Activated T-cell treated with anti-CD3 and anti-CD28 coated beads, Interleukin-2, amount 50 U/mL, for 48 hours (primary cell): ENCODE measurements around the gene GSS.
"Not testable (repeated sequence)": the region's sequence is repeated elsewhere in the genome, so short reads cannot be mapped to it uniquely, and the experiment has no call there.

Source experiments
- DNase-seq, 2 experiments: peaks; one replicate each; pipeline ENCODE4 v3.0.0-alpha.2; 2020

GSS gene

GRCh38 chr20:34943808-34944567 lies 11.6 kb downstream of the GSS start:
- no peak for DNase-seq

GRCh38 chr20:34942301-34942700 lies 13.3 kb downstream of the GSS start:
- DNase-seq = no peak

DNA sequence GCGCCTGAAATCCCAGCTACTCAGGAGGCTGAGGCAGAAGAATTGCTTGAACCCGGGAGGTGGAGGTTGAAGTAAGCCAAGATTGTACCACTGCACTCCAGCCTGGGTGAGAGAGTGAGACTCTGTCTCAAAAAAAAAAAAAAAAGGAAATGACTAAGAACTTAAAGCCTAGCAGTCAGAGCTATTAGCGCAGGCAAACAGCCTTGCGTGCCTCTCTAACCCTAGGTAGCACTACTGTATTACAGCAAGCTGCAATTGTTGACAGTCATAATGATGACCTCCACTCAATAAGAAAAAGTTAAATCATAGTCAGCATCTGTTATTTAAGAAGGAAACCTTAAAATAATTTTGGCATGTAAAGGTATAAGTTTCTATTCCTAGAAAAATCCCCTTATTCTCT lies 14.4 kb downstream of the GSS start:
- DNase-seq = no peak

GRCh38 chr20:34940081-34940481 lies 15.5 kb downstream of the GSS start:
- DNase-seq = no peak

- DNase-seq = no peak
Observed at GRCh38 chr20:34938466-34939163, 17.0 kb downstream of the GSS start.

GRCh38 chr20:34931771-34932170 lies 23.8 kb downstream of the GSS start:
- DNase-seq = no peak

DNA sequence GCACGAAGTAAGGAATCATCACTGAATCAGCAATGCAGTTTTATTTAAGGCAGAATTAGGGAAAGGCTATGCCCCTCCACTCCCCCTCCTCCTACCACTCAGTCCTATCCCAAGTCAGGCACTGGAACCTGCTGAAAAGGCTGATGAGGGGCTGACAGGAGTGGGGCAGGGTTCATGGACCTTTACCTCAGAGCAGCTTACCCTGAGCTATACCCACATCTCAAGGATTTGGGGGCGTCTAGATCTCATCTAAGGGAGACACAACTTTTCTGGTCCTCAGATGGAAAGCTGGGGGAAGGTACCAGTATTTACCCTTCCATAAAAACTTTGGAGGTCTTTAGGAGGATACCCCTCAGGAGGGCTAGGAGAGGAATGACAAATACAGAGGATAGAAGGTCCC lies 27.2 kb downstream of the GSS start:
- DNase-seq = no peak

DNA sequence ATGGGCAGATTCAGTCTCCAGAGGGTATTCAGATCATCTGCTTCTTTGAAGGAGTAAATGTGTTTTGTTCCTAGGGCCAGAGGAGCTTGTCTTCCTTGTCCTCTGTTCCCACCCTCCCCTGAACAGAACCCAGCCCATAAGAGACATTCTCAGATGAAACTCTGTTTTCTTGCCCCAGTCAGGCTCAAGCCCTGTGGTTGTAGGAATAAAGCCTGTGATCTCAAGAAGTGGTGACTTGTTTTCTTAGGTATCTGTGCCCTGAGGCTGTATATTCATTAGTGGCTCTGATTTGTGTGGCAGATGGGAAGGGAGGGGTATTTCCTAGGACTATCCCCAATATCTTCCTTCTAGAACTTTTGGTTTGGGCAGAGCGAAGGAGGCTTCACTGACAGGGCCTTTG lies 27.9 kb downstream of the GSS start:
- DNase-seq = no peak

- DNase-seq = no peak
Observed at GRCh38 chr20:34926581-34926980, 29.0 kb downstream of the GSS start.

- no peak for DNase-seq
Observed at GRCh38 chr20:34925981-34926380, 29.6 kb downstream of the GSS start.

DNA sequence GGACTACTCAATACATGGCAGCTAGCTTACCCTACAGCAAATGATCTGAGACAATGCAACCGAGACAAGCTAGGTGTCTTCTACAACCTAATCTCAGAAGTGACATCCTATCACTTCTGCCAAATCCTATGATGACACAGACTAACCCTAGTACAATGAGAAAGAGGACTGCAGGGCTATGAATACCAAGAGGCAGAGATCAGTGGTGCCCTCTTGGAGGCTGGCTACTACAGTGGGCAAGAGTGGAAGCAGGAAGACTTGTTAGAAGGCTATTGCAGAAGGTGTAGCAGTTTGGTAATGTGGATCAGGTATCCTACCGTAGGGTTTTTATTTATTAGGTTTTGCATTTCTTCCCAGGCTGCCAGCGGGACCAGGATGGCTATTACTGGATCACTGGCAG lies 30.3 kb downstream of the GSS start:
- no peak for DNase-seq

GRCh38 chr20:34923414-34923813 lies 32.2 kb downstream of the GSS start:
- no peak for DNase-seq

- DNase-seq = no peak
Observed at GRCh38 chr20:34922654-34923381, 32.8 kb downstream of the GSS start.

DNA sequence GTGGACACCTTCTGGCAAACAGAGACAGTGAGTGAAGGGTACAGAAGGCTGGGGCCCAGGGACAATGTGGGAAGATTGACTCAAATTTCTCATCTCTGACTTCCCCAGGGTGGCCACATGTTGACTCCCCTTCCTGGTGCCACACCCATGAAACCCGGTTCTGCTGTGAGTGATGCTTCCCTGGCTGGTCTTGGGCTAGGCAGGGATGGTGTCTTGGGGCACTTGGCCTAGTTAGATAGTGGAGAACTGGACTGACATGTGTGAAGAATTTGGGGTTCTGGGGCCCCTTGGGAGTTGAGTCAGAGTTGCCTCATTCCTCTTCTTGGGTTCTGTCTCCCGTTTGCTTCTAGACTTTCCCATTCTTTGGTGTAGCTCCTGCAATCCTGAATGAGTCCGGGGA lies 34.2 kb downstream of the GSS start:
- peak; percentile 35 to 41 for DNase-seq

- no peak for DNase-seq
Observed at GRCh38 chr20:34920055-34920454, 35.6 kb downstream of the GSS start.

DNA sequence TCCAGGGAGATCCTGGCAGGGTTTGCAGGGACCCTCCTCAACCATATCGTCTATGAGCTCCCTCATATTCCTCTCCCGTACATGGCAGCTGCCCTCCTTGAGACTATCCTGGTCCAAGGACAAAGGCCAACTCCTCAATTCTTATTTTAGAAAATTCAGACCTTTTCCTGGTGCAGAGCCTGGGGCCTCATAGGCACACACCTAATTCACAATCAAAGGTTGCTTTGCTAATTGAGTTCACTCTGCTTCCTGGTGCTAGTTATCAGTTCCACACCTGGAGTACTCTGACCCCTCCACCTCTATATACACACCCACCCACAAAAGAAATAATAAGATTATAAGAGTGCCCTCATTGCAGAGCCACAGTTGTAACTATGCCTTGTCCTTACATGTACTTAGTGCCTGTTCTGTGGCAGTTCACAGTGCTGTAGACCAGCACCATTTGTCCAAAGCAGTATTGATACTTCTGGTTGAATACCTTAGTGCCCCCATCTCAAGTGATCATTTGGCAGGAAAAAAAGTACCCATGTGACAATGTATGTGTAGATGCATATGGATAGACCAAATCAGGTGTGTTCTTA lies 38.7 kb downstream of the GSS start:
- no peak for DNase-seq

DNA sequence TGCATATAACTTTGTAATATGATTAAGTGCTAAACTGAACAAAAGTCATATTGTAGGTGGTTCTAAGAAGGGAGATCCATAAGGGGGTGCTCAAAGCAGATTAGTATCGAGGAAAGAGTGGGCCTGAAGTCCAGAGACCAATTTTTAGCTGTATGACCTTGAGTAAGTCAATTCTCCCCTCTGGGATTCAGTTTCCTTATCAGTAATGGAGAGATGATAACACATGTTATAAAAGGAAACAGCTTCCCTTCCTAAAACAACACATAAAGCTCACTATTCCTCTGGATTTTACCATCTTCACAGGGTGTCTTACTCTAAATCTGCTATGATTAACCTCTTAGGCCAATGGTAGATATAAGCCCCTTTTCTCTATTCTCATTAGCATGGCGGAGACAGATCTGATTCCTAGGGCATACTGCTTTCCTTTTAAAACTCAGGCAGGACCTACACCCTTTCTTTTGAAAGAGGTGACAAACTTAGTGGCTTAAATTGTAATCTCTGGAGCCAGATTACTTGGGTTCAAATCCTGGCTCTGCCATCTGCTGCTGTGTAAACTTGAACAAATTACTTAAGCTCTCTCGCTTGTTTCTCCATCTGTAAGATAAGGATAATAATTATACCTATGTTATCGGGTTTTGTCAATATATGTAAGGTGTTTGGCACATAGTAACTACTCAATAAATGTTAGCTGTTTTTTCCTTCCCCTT lies 39.7 kb downstream of the GSS start:
- DNase-seq = no peak

GRCh38 chr20:34915131-34915530 lies 40.5 kb downstream of the GSS start:
- DNase-seq = no peak

GRCh38 chr20:34907616-34908469 lies 47.8 kb downstream of the GSS start:
- no peak for DNase-seq

DNA sequence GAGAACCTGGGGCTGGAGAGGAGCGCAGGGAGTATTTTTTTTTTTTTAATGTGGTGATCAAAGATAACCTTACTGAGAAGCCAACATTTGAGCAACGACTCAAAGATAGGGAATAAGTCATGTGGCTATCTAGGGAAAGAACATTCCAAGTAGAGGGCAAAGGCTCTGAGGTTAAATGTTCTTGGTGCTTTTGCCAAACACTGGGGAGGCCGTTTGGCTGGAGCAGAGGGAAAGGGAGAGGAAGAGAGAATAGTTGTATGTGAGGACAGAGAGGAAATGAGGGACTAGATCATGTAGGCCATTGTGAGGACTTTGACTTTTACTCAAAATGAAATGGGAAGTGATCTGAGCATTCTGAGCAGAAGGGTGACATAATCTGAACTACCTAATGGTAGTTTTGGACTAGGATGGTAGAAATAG lies 51.4 kb downstream of the GSS start:
- DNase-seq = no peak

GRCh38 chr20:34898731-34899130 lies 56.9 kb downstream of the GSS start:
- not testable (repeated sequence) for DNase-seq

DNA sequence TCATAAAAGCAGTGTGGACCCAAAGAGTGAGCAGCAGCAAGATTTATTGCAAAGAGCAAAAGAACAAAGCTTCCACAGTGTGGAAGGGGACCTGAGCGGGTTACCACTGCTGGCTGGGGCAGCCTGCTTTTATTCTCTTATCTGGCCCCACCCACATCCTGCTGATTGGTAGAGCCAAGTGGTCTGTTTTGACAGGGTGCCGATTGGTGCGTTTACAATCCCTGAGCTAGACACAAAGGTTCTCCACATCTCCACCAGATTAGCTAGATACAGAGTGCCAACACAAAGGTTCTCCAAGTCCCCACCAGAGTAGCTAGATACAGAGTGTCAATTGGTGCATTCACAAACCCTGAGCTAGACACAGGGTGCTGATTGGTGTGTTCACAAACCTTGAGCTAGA lies 57.5 kb downstream of the GSS start:
- not testable (repeated sequence) for DNase-seq
